CD8-positive, alpha-beta memory T cell (primary cell): ENCODE data around the gene CYP39A1. TPM values are rescaled to one million over a fixed set of nuclear protein-coding genes. Genes with fewer than 3 reads are reported as not detected.

Source experiments
- CTCF ChIA-PET: fragments of 350-600 bp; sonication (Branson Sonifier 250); formaldehyde crosslinking; loops from one replicate; lab custom pipeline; 2021; ENCODE audit warnings: antibody characterized with exemption; lab: Charles Lee
- POLR2A ChIA-PET: fragments of 350-600 bp; sonication (Branson Sonifier 250); formaldehyde crosslinking; loops from one replicate; lab custom pipeline; 2021; ENCODE audit warnings: antibody characterized with exemption; lab: Charles Lee
- DNase-seq, 5 donors: peaks; one replicate each; pipeline versions ENCODE4 v3.0.0 to v3.0.0-alpha.2; 2020 to 2022; ENCODE audit warnings: mixed read lengths in 1 of 5
- H3K27ac ChIP-seq: one replicate; pipeline ENCODE4 v1.7.0; 2013; ENCODE audit warnings: low read depth, mild to moderate bottlenecking, low read length, moderate library complexity
- H3K27me3 ChIP-seq: 2 replicates; pipeline ENCODE4 v1.7.0; 2013; ENCODE audit warnings: low read length, mild to moderate bottlenecking; ENCODE audit not compliant: insufficient read depth, poor library complexity, severe bottlenecking
- H3K36me3 ChIP-seq: 2 replicates; pipeline ENCODE4 v1.7.0; 2013; ENCODE audit warnings: mild to moderate bottlenecking, low read length, moderate library complexity; ENCODE audit not compliant: insufficient read depth
- H3K4me1 ChIP-seq: 2 replicates; pipeline ENCODE4 v1.7.0; 2013; ENCODE audit warnings: mild to moderate bottlenecking, low read length, moderate library complexity; ENCODE audit not compliant: insufficient read depth
- H3K4me3 ChIP-seq: 2 replicates; pipeline ENCODE4 v1.7.0; 2013; ENCODE audit warnings: mild to moderate bottlenecking, low read length
- H3K9me3 ChIP-seq: 2 replicates; pipeline ENCODE4 v1.7.0; 2013; ENCODE audit warnings: mild to moderate bottlenecking, low read length
- H3K27ac Mint-ChIP-seq, 8 donors: one replicate each; pipeline ENCODE4 v1.8.0; 2020 to 2021; ENCODE audit warnings: mixed read lengths in 8 of 8, mild to moderate bottlenecking in 6 of 8, inconsistent platforms in 3 of 8, moderate library complexity in 3 of 8
- H3K27me3 Mint-ChIP-seq, 2 donors: one replicate each; pipeline ENCODE4 v1.8.0; 2020 to 2021; ENCODE audit warnings: mixed read lengths in 2 of 2, mild to moderate bottlenecking in 1 of 2, moderate library complexity in 1 of 2
- H3K36me3 Mint-ChIP-seq, 3 donors: one replicate each; pipeline ENCODE4 v1.8.0; 2020 to 2021; ENCODE audit warnings: mixed read lengths in 3 of 3, inconsistent platforms in 1 of 3, mild to moderate bottlenecking in 1 of 3
- H3K4me1 Mint-ChIP-seq, 3 donors: one replicate each; pipeline ENCODE4 v1.8.0; 2020 to 2021; ENCODE audit warnings: mixed read lengths in 3 of 3, inconsistent platforms in 1 of 3, mild to moderate bottlenecking in 1 of 3
- H3K4me3 Mint-ChIP-seq, 7 donors: one replicate each; pipeline ENCODE4 v1.8.0; 2020 to 2021; ENCODE audit warnings: mixed read lengths in 7 of 7, mild to moderate bottlenecking in 6 of 7, moderate library complexity in 4 of 7, inconsistent platforms in 2 of 7
- H3K9me3 Mint-ChIP-seq, 5 donors: one replicate each; pipeline ENCODE4 v1.8.0; 2020 to 2022; ENCODE audit warnings: mixed read lengths in 5 of 5, mild to moderate bottlenecking in 3 of 5, moderate library complexity in 2 of 5, inconsistent platforms in 1 of 5
- polyA plus RNA-seq: library from polyadenylated mRNA; unstranded; fragments of 300-500 nt; fragmentation: Illumina TruSeq; gene quantifications from one replicate; pipeline ENCODE4 v1.2.3, GENCODE V29; 2021
- total RNA-seq, 2 experiments: library from RNA; stranded (reverse); gene quantifications; one replicate each; pipeline ENCODE4 v1.2.3, GENCODE V29; 2021

Gene CYP39A1
- total and polyA plus RNA-seq, 3 experiments from 2014 or later, result not detected

- H3K4me1 Mint-ChIP-seq, result no peaks in the 10 kb centered on the region
- POLR2A ChIA-PET, result no interaction called here
- Histone ChIP-seq H3K27ac (no peak overlapping the region), H3K27me3 (no peaks in the 10 kb centered on the region), H3K4me3 (no peak overlapping the region), H3K36me3 (no peaks in the 10 kb centered on the region), H3K4me1 (no peaks in the 10 kb centered on the region), H3K9me3 (no peaks in the 10 kb centered on the region)
- no peaks in the 10 kb centered on the region for H3K36me3 Mint-ChIP-seq
- DNase-seq, result no peak
- CTCF ChIA-PET, result no interaction called here
- H3K9me3 Mint-ChIP-seq, result no peaks in the 10 kb centered on the region
- no peak overlapping the region for H3K27ac Mint-ChIP-seq
- peaks cover 4 to 27% of the 10 kb centered on the region in 2 donors for H3K27me3 Mint-ChIP-seq
- H3K4me3 Mint-ChIP-seq, result no peak overlapping the region
These were observed 71.0 kb downstream of the CYP39A1 start for GRCh38 chr6:46581459-46582177.

GRCh38 chr6:46575530-46575929, 77.1 kb downstream of the CYP39A1 start:
- peaks cover 14 to 53% of the 10 kb centered on the region in 2 donors for H3K27me3 Mint-ChIP-seq
- Histone ChIP-seq H3K27me3 (peaks cover 4% of the 10 kb centered on the region), H3K4me1 (no peaks in the 10 kb centered on the region), H3K9me3 (no peaks in the 10 kb centered on the region), H3K4me3 (no peak overlapping the region), H3K36me3 (no peaks in the 10 kb centered on the region), H3K27ac (no peak overlapping the region)
- ChIA-PET CTCF (no interaction called here), POLR2A (no interaction called here)
- H3K36me3 Mint-ChIP-seq, result peaks cover 0 to 9% (median 0%) of the 10 kb centered on the region in 3 donors
- H3K4me3 Mint-ChIP-seq, result no peak overlapping the region
- H3K27ac Mint-ChIP-seq, result no peak overlapping the region
- peaks cover 6 to 11% (median 9%) of the 10 kb centered on the region in 5 donors for H3K9me3 Mint-ChIP-seq
- no peaks in the 10 kb centered on the region for H3K4me1 Mint-ChIP-seq
- DNase-seq, result no peak

GRCh38 chr6:46573140-46573539, 79.5 kb downstream of the CYP39A1 start:
- peaks cover 6 to 14% (median 10%) of the 10 kb centered on the region in 5 donors for H3K9me3 Mint-ChIP-seq
- no peaks in the 10 kb centered on the region for H3K4me1 Mint-ChIP-seq
- H3K4me1 ChIP-seq, result no peaks in the 10 kb centered on the region
- H3K27ac Mint-ChIP-seq, result no peak overlapping the region
- no peak overlapping the region for H3K4me3 ChIP-seq
- peaks cover 0 to 9% (median 0%) of the 10 kb centered on the region in 3 donors for H3K36me3 Mint-ChIP-seq
- no peak for DNase-seq
- CTCF ChIA-PET, result no interaction called here
- H3K4me3 Mint-ChIP-seq, result no peak overlapping the region
- peaks cover 4% of the 10 kb centered on the region for H3K27me3 ChIP-seq
- H3K9me3 ChIP-seq, result no peaks in the 10 kb centered on the region
- H3K27ac ChIP-seq, result no peak overlapping the region
- POLR2A ChIA-PET, result no interaction called here
- no peaks in the 10 kb centered on the region for H3K36me3 ChIP-seq
- peaks cover 14 to 48% of the 10 kb centered on the region in 2 donors for H3K27me3 Mint-ChIP-seq

GRCh38 chr6:46565531-46565930, 87.1 kb downstream of the CYP39A1 start:
- Mint-ChIP-seq H3K27ac (no peak overlapping the region), H3K36me3 (peaks cover 0 to 1% (median 0%) of the 10 kb centered on the region in 3 donors), H3K4me3 (no peak overlapping the region), H3K4me1 (no peaks in the 10 kb centered on the region), H3K27me3 (peaks cover 2 to 11% of the 10 kb centered on the region in 2 donors), H3K9me3 (peaks cover 0 to 5% (median 0%) of the 10 kb centered on the region in 5 donors)
- H3K27me3 ChIP-seq, result no peaks in the 10 kb centered on the region
- H3K9me3 ChIP-seq, result no peaks in the 10 kb centered on the region
- no peak overlapping the region for H3K27ac ChIP-seq
- no peak for DNase-seq
- POLR2A ChIA-PET, result no interaction called here
- no peaks in the 10 kb centered on the region for H3K4me1 ChIP-seq
- no peak overlapping the region for H3K4me3 ChIP-seq
- no peaks in the 10 kb centered on the region for H3K36me3 ChIP-seq
- CTCF ChIA-PET, result no interaction called here

- Mint-ChIP-seq H3K27ac (no peak overlapping the region), H3K4me3 (no peak overlapping the region), H3K27me3 (peaks cover 5 to 16% of the 10 kb centered on the region in 2 donors), H3K36me3 (peaks cover 0 to 1% (median 0%) of the 10 kb centered on the region in 3 donors), H3K9me3 (peaks cover 0 to 3% (median 0%) of the 10 kb centered on the region in 5 donors), H3K4me1 (no peaks in the 10 kb centered on the region)
- DNase-seq, result no peak
- Histone ChIP-seq H3K4me1 (no peaks in the 10 kb centered on the region), H3K27me3 (no peaks in the 10 kb centered on the region), H3K27ac (no peak overlapping the region), H3K36me3 (no peaks in the 10 kb centered on the region), H3K4me3 (no peak overlapping the region), H3K9me3 (no peaks in the 10 kb centered on the region)
- POLR2A ChIA-PET, result no interaction called here
- CTCF ChIA-PET, result no interaction called here
These were observed 88.7 kb downstream of the CYP39A1 start for GRCh38 chr6:46563924-46564323.

- peaks cover 11 to 44% of the 10 kb centered on the region in 2 donors for H3K27me3 Mint-ChIP-seq
- no peaks in the 10 kb centered on the region for H3K4me1 Mint-ChIP-seq
- Histone ChIP-seq H3K4me1 (no peaks in the 10 kb centered on the region), H3K27ac (no peak overlapping the region), H3K27me3 (no peaks in the 10 kb centered on the region), H3K9me3 (no peaks in the 10 kb centered on the region), H3K4me3 (no peak overlapping the region), H3K36me3 (no peaks in the 10 kb centered on the region)
- CTCF ChIA-PET, result no interaction called here
- H3K27ac Mint-ChIP-seq, result no peak overlapping the region
- DNase-seq, result no peak
- no peaks in the 10 kb centered on the region for H3K36me3 Mint-ChIP-seq
- H3K4me3 Mint-ChIP-seq, result no peak overlapping the region
- POLR2A ChIA-PET, result no interaction called here
- no peaks in the 10 kb centered on the region for H3K9me3 Mint-ChIP-seq
These were observed 96.6 kb downstream of the CYP39A1 start for GRCh38 chr6:46556053-46556452.

GRCh38 chr6:46555129-46555528, 97.5 kb downstream of the CYP39A1 start:
- Histone ChIP-seq H3K4me1 (no peaks in the 10 kb centered on the region), H3K27ac (no peak overlapping the region), H3K9me3 (no peaks in the 10 kb centered on the region), H3K36me3 (no peaks in the 10 kb centered on the region), H3K4me3 (no peak overlapping the region), H3K27me3 (no peaks in the 10 kb centered on the region)
- DNase-seq, result no peak
- H3K9me3 Mint-ChIP-seq, result no peaks in the 10 kb centered on the region
- ChIA-PET POLR2A (no interaction called here), CTCF (no interaction called here)
- no peak overlapping the region for H3K27ac Mint-ChIP-seq
- H3K4me1 Mint-ChIP-seq, result no peaks in the 10 kb centered on the region
- H3K36me3 Mint-ChIP-seq, result no peaks in the 10 kb centered on the region
- H3K27me3 Mint-ChIP-seq, result peaks cover 11 to 47% of the 10 kb centered on the region in 2 donors
- H3K4me3 Mint-ChIP-seq, result no peak overlapping the region

- H3K4me3 ChIP-seq, result no peak overlapping the region
- ChIA-PET POLR2A (no interaction called here), CTCF (no interaction called here)
- no peaks in the 10 kb centered on the region for H3K4me1 Mint-ChIP-seq
- peaks cover 0 to 35% of the 10 kb centered on the region in 2 donors for H3K27me3 Mint-ChIP-seq
- H3K36me3 Mint-ChIP-seq, result peaks cover 0 to 2% (median 0%) of the 10 kb centered on the region in 3 donors
- peaks cover 1 to 11% (median 5%) of the 10 kb centered on the region in 5 donors for H3K9me3 Mint-ChIP-seq
- H3K27ac ChIP-seq, result no peak overlapping the region
- no peaks in the 10 kb centered on the region for H3K4me1 ChIP-seq
- no peak for DNase-seq
- no peaks in the 10 kb centered on the region for H3K9me3 ChIP-seq
- no peaks in the 10 kb centered on the region for H3K36me3 ChIP-seq
- no peak overlapping the region for H3K4me3 Mint-ChIP-seq
- no peak overlapping the region for H3K27ac Mint-ChIP-seq
- H3K27me3 ChIP-seq, result no peaks in the 10 kb centered on the region
These were observed 103.5 kb downstream of the CYP39A1 start for GRCh38 chr6:46549155-46549554.
